ENCODE measurements around the gene PLSCR4. TPM values are rescaled to one million over a fixed set of nuclear protein-coding genes. Genes with fewer than 3 reads are reported as not detected.

Gene PLSCR4
- total RNA-seq, 2 donors from 2014 or later = not detected

- no peak for DNase-seq
- Mint-ChIP-seq H3K36me3 (ENCODE audit: insufficient read depth in 2 of 2) (no peaks in the 10 kb centered on the region), H3K4me3 (no peak overlapping the region), H3K27me3 (ENCODE audit: low read depth) (peaks cover 22% of the 10 kb centered on the region), H3K9me3 (peaks cover 0 to 1% of the 10 kb centered on the region in 2 donors), H3K4me1 (ENCODE audit: low read depth) (no peaks in the 10 kb centered on the region), H3K27ac (no peak overlapping the region)
- ATAC-seq (replicated peaks in 1 of 2) = no peak
Measured at GRCh38 chr3:146172586-146172985, 78.3 kb downstream of the PLSCR4 start.

DNA sequence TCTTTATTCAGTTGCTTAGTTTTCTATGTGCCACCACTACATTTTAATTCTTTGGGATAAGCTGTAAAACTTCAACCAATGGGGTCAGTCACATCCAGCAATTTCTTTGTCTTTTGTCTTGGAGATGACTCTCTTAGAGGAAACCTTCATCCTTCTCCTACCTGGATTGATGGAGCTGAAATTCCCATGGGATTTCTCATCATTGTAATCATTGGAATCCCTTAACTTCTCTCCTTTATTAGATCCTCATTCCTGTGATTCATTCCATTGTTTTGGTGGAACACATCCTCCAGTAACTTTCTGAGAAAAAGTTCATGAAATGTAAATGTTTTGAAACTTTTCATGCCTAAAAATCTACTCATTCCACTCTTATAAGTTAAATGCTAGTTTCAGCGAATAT, 80.3 kb downstream of the PLSCR4 start:
- H3K36me3 Mint-ChIP-seq (ENCODE audit: insufficient read depth in 2 of 2) = no peaks in the 10 kb centered on the region
- no peak for DNase-seq
- no peak overlapping the region for H3K4me3 Mint-ChIP-seq
- peaks cover 0 to 1% of the 10 kb centered on the region in 2 donors for H3K9me3 Mint-ChIP-seq
- no peak overlapping the region for H3K27ac Mint-ChIP-seq
- H3K27me3 Mint-ChIP-seq (ENCODE audit: low read depth) = peaks cover 25% of the 10 kb centered on the region
- no peaks in the 10 kb centered on the region for H3K4me1 Mint-ChIP-seq (ENCODE audit: low read depth)
- no peak for ATAC-seq (replicated peaks in 1 of 2)

- no peak overlapping the region for H3K4me3 Mint-ChIP-seq
- H3K9me3 Mint-ChIP-seq = peaks cover 0 to 1% of the 10 kb centered on the region in 2 donors
- no peak overlapping the region for H3K27ac Mint-ChIP-seq
- H3K4me1 Mint-ChIP-seq (ENCODE audit: low read depth) = no peaks in the 10 kb centered on the region
- H3K36me3 Mint-ChIP-seq (ENCODE audit: insufficient read depth in 2 of 2) = no peaks in the 10 kb centered on the region
- ATAC-seq (replicated peaks in 1 of 2) (no peak), DNase-seq (no peak)
- H3K27me3 Mint-ChIP-seq (ENCODE audit: low read depth) = peaks cover 32% of the 10 kb centered on the region
Measured at GRCh38 chr3:146169891-146170290, 81.0 kb downstream of the PLSCR4 start.

- H3K4me3 Mint-ChIP-seq = no peak overlapping the region
- ATAC-seq (replicated peaks in 1 of 2) (no peak), DNase-seq (no peak)
- no peaks in the 10 kb centered on the region for H3K4me1 Mint-ChIP-seq (ENCODE audit: low read depth)
- no peak overlapping the region for H3K27ac Mint-ChIP-seq
- H3K27me3 Mint-ChIP-seq (ENCODE audit: low read depth) = peaks cover 50% of the 10 kb centered on the region
- H3K9me3 Mint-ChIP-seq = peaks cover 0 to 1% of the 10 kb centered on the region in 2 donors
- H3K36me3 Mint-ChIP-seq (ENCODE audit: insufficient read depth in 2 of 2) = peaks cover 2% of the 10 kb centered on the region in 2 donors
Measured at GRCh38 chr3:146166826-146167225, 84.1 kb downstream of the PLSCR4 start.

DNA sequence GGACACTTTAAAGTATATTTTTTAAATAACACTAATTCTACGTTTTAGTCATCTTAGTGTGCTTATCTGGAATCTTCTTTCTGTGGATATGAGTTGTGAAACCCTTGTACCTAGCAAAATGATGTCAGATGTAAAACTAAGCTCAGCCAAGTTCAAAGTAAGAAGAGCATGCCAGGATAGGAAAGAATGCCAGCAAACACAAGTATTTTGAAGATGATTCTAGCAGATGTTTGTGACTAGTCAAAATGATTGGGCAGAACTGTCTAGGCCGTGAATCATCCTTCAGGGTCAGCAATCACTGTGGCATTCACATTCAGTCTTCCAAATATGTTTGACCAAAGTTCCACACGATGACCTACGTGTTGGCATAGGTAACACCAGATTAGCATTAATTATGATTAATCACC, 84.5 kb downstream of the PLSCR4 start:
- no peak overlapping the region for H3K27ac Mint-ChIP-seq
- peaks cover 0 to 1% of the 10 kb centered on the region in 2 donors for H3K9me3 Mint-ChIP-seq
- H3K36me3 Mint-ChIP-seq (ENCODE audit: insufficient read depth in 2 of 2) = peaks cover 2% of the 10 kb centered on the region in 2 donors
- ATAC-seq (replicated peaks in 1 of 2) (no peak), DNase-seq (no peak)
- peaks cover 54% of the 10 kb centered on the region for H3K27me3 Mint-ChIP-seq (ENCODE audit: low read depth)
- no peak overlapping the region for H3K4me3 Mint-ChIP-seq
- no peaks in the 10 kb centered on the region for H3K4me1 Mint-ChIP-seq (ENCODE audit: low read depth)

DNA sequence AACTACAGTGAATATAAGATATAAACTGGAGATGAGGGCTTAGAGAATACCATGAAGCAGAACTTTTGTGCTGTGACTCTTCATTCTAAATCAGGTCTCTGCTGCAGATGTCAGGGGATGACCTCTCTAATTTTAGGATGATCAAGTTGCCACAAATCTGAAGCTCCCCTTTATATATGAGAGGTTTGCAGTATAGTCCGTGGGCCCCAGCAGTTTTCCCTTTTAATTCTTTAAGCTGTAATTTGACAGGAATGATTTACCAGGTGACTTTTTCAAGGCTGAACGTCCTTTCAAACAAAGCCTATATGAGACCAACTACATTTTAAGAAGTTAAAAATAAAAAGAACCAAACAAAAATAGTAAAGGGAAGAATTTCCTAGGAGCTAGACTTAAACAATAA, 85.0 kb downstream of the PLSCR4 start:
- peaks cover 2% of the 10 kb centered on the region in 2 donors for H3K36me3 Mint-ChIP-seq (ENCODE audit: insufficient read depth in 2 of 2)
- no peak overlapping the region for H3K27ac Mint-ChIP-seq
- no peak for DNase-seq
- peaks cover 0 to 1% of the 10 kb centered on the region in 2 donors for H3K9me3 Mint-ChIP-seq
- H3K4me3 Mint-ChIP-seq = no peak overlapping the region
- no peaks in the 10 kb centered on the region for H3K4me1 Mint-ChIP-seq (ENCODE audit: low read depth)
- H3K27me3 Mint-ChIP-seq (ENCODE audit: low read depth) = peaks cover 55% of the 10 kb centered on the region
- no peak for ATAC-seq (replicated peaks in 1 of 2)

- H3K4me3 Mint-ChIP-seq = no peak overlapping the region
- ATAC-seq (replicated peaks in 1 of 2) (no peak), DNase-seq (no peak)
- peaks cover 4% of the 10 kb centered on the region for H3K4me1 Mint-ChIP-seq (ENCODE audit: low read depth)
- H3K36me3 Mint-ChIP-seq (ENCODE audit: insufficient read depth in 2 of 2) = peaks cover 2% of the 10 kb centered on the region in 2 donors
- peaks cover 0 to under 1% of the 10 kb centered on the region in 2 donors for H3K9me3 Mint-ChIP-seq
- peaks cover 53% of the 10 kb centered on the region for H3K27me3 Mint-ChIP-seq (ENCODE audit: low read depth)
- H3K27ac Mint-ChIP-seq = no peak overlapping the region
Measured at GRCh38 chr3:146164971-146165769, 85.7 kb downstream of the PLSCR4 start.

- ATAC-seq (replicated peaks in 1 of 2) = no peak
- Mint-ChIP-seq H3K4me1 (ENCODE audit: low read depth) (peaks cover 10% of the 10 kb centered on the region), H3K4me3 (no peak overlapping the region), H3K27me3 (ENCODE audit: low read depth) (peaks cover 54% of the 10 kb centered on the region), H3K27ac (no peak overlapping the region), H3K9me3 (no peaks in the 10 kb centered on the region), H3K36me3 (ENCODE audit: insufficient read depth in 2 of 2) (peaks cover 2% of the 10 kb centered on the region in 2 donors)
- no peak for DNase-seq
Measured at GRCh38 chr3:146164506-146164905, 86.4 kb downstream of the PLSCR4 start.

DNA sequence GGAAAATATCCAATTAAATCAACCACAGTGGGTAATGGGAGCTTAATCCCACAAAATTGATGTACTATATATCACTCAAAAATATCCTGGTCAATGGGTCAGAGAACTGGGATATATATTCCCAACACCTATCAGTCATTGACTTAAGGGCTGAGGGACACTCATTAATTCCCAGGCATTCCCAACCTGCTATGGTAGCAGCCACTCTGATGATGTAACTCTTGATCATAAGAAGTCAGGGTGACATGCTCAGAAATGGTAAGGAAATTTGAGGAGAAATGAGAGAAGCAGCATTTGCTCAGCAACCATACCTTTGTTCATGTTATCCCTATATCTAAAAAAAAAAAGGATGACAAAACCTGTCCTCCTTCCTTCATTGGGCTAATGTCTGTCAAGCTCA, 86.8 kb downstream of the PLSCR4 start:
- no peaks in the 10 kb centered on the region for H3K9me3 Mint-ChIP-seq
- peaks cover 10% of the 10 kb centered on the region for H3K4me1 Mint-ChIP-seq (ENCODE audit: low read depth)
- H3K27me3 Mint-ChIP-seq (ENCODE audit: low read depth) = peaks cover 59% of the 10 kb centered on the region
- H3K36me3 Mint-ChIP-seq (ENCODE audit: insufficient read depth in 2 of 2) = peaks cover 2% of the 10 kb centered on the region in 2 donors
- no peak overlapping the region for H3K4me3 Mint-ChIP-seq
- ATAC-seq (replicated peaks in 1 of 2) = no peak
- no peak for DNase-seq
- H3K27ac Mint-ChIP-seq = no peak overlapping the region

DNA sequence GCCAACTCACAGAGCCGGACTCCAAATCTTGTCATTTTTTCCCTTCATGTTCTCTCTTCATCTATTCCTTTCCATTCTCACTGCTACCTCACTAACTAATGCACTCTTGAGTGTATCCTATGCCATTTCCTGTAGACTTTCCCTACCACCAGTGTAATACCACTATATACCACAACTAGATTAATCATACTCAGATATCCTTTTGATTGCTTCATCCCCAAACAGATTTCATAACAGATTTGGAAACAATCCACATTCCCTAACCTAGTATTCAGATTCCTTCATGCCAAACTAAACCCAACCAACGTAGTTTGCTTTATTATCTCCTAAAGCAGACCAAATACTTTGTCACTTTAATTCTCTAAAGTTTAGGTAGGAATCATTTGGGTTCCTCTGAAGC, 87.3 kb downstream of the PLSCR4 start:
- DNase-seq = no peak
- Mint-ChIP-seq H3K36me3 (ENCODE audit: insufficient read depth in 2 of 2) (peaks cover 2% of the 10 kb centered on the region in 2 donors), H3K9me3 (no peaks in the 10 kb centered on the region), H3K4me1 (ENCODE audit: low read depth) (peaks cover 10% of the 10 kb centered on the region), H3K27me3 (ENCODE audit: low read depth) (peaks cover 63% of the 10 kb centered on the region), H3K27ac (no peak overlapping the region), H3K4me3 (no peak overlapping the region)
- ATAC-seq (replicated peaks in 1 of 2) = no peak

DNA sequence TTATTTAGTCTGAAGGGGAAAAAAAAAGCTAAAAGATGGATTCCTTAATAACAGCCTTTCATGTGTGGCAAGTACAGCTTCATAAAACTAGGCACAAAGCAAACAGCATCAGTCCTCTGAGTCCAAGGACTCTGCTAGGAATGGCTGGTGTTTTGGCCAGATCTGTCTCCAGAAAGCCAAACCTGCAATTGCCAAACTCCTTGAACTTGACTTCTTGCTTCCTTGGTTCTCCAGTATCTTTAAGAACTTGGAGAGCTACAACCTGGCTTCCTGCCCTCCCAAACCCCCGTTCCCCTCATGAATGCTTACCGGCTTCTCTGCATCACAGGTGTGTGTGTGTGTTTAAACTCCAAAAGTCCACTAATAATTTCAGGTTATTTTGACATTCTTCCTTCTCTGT, 88.3 kb downstream of the PLSCR4 start:
- ATAC-seq (replicated peaks in 1 of 2) (no peak), DNase-seq (no peak)
- H3K4me3 Mint-ChIP-seq = peak overlapping the region in 1 of 2 donors; percentile 48
- H3K27me3 Mint-ChIP-seq (ENCODE audit: low read depth) = peaks cover 65% of the 10 kb centered on the region
- peaks cover 10% of the 10 kb centered on the region for H3K4me1 Mint-ChIP-seq (ENCODE audit: low read depth)
- no peaks in the 10 kb centered on the region for H3K9me3 Mint-ChIP-seq
- H3K27ac Mint-ChIP-seq = no peak overlapping the region
- H3K36me3 Mint-ChIP-seq (ENCODE audit: insufficient read depth in 2 of 2) = peaks cover 2% of the 10 kb centered on the region in 2 donors

DNA sequence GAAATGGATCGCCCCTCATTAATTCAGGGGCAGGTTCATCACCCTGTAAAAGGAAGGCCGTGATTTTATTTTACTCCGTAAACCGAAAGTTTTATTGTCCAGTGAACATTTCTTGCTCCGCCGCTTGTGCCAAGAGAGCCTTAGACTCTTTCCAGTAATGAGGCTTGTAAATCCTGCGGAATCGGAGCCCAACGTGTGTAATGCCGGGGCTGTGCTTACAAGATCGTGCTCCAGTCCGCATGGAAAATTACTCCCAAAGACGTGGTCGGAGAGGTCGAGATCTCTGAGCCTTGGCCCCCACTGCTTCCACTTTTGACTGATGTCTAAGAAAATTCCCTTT, 89.3 kb downstream of the PLSCR4 start:
- H3K27me3 Mint-ChIP-seq (ENCODE audit: low read depth) = peaks cover 70% of the 10 kb centered on the region
- no peaks in the 10 kb centered on the region for H3K9me3 Mint-ChIP-seq
- no peak for ATAC-seq (replicated peaks in 1 of 2)
- H3K36me3 Mint-ChIP-seq (ENCODE audit: insufficient read depth in 2 of 2) = peaks cover 2% of the 10 kb centered on the region in 2 donors
- no peak overlapping the region for H3K27ac Mint-ChIP-seq
- DNase-seq = no peak
- H3K4me3 Mint-ChIP-seq = peak overlapping the region; percentile 48 to 68
- H3K4me1 Mint-ChIP-seq (ENCODE audit: low read depth) = peaks cover 10% of the 10 kb centered on the region

DNA sequence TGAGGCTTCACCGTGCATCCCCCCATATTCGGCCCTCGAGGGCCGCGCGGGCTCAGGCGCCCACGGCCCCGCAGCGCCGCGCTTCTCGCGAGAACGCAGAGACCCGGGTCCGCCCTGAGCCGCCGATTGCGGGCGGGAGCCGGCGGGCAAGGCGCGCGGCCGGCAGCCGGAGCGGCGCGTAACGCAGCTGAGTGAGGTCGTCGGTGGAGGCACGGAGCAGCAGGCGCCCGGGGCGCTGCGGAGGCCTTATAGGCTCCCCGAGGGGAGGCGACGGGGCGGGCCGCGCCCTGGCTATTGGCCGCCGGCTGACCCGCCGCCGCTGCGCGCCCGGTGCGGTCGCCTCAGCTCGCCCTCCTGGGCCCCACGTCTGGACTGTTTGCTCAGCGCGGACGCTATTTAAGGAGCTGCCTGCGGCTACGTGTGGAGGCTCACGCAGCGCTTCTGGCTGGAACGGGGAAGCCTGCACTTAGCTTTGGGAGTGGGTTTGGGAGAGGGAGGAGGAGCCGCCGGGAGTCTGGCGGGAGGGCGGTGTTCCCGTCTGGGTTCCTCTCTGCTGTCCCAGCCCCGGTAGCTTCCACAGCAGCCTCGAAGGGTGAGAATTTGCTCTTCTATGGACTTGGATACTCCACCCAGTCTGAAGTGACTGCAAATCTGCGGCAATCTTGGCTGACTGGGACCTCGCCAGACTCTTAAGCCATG, 89.8 kb downstream of the PLSCR4 start, which contains the start of gene PLOD2:
Gene PLOD2, minus strand, starts transcription at position 221 of the 699 bp plus-strand sequence. Its CDS starts 195 bp downstream, at position 26.
- peak within 1 kb of the TSS; percentile 82 to 88 for H3K4me3 Mint-ChIP-seq
- ATAC-seq (replicated peaks in 1 of 2) (peak; percentile 82 to 88), DNase-seq (peak; percentile 28 to 42)
- no peaks in the 10 kb centered on the region for H3K9me3 Mint-ChIP-seq
- peaks cover 10% of the 10 kb centered on the region for H3K4me1 Mint-ChIP-seq (ENCODE audit: low read depth)
- no peak within 1 kb of the TSS for H3K27ac Mint-ChIP-seq
- peaks cover 75% of the 10 kb centered on the region for H3K27me3 Mint-ChIP-seq (ENCODE audit: low read depth)
- H3K36me3 Mint-ChIP-seq (ENCODE audit: insufficient read depth in 2 of 2) = peaks cover 2% of the 10 kb centered on the region in 2 donors
